Gastrocnemius medialis (tissue), 4 donors: Measurements from ENCODE around the gene YPEL1. TPM values are rescaled to one million over a fixed set of nuclear protein-coding genes. Genes with fewer than 3 reads are reported as not detected.

Experiments
- ATAC-seq, 2 donors: fragments of 150-250 bp; one replicate each; pipeline ENCODE4 v1.9.1; 2016
- DNase-seq, 2 donors: peaks; one replicate each; pipeline ENCODE4 v3.0.0-alpha.2; 2019
- H3K27ac ChIP-seq, 4 donors: fragments of 200-600 bp; sonication (generic); 1 replicate in 1 of 4; 2 replicates in 3 of 4; pipeline ENCODE4 v1.5.1; 2016 to 2018; ENCODE audit warnings: mild to moderate bottlenecking in 2 of 4, moderate library complexity in 1 of 4
- H3K27me3 ChIP-seq, 3 donors: fragments of 200-600 bp; sonication (generic) in 2 of 3; 1 replicate in 1 of 3; 2 replicates in 2 of 3; pipeline versions ENCODE4 v1.5.1 to v1.6.0; 2016 to 2019; ENCODE audit warnings: mild to moderate bottlenecking in 1 of 3, moderate library complexity in 1 of 3
- H3K36me3 ChIP-seq, 2 donors: fragments of 200-600 bp; sonication (generic) in 1 of 2; one replicate each; pipeline ENCODE4 v1.5.1; 2017 to 2018
- H3K4me1 ChIP-seq, 2 donors: fragments of 200-600 bp; sonication (generic) in 1 of 2; one replicate each; pipeline ENCODE4 v1.5.1; 2016 to 2017; ENCODE audit warnings: mild to moderate bottlenecking in 2 of 2
- H3K4me3 ChIP-seq, 4 donors: fragments of 200-600 bp; sonication (generic) in 3 of 4; 1 replicate in 1 of 4; 2 replicates in 3 of 4; pipeline ENCODE4 v1.5.1; 2016 to 2019; ENCODE audit warnings: mild to moderate bottlenecking in 2 of 4
- H3K9me3 ChIP-seq, 3 donors: fragments of 200-600 bp; sonication (generic) in 2 of 3; 1 replicate in 1 of 3; 2 replicates in 2 of 3; pipeline ENCODE4 v1.5.1; 2016 to 2019
- POLR2A ChIP-seq, 2 donors: fragments of 450-650 bp; IDR thresholded peaks; one replicate each; pipeline ENCODE4 v1.6.1; 2017; ENCODE audit warnings: antibody characterized with exemption in 2 of 2, mild to moderate bottlenecking in 2 of 2, moderate library complexity in 2 of 2
- in situ Hi-C, 4 donors: fragments of 200-750 bp; cut with MboI; loops; one replicate each; pipeline versions ENCODE4 v1.15.0 to v1.8.0; 2017; ENCODE audit warnings: low sequenced_read_pairs in 4 of 4
- intact Hi-C: fragments of 100-400 bp; cut with DNase I; formaldehyde crosslinking; loops from one replicate; pipeline ENCODE4 v1.15.1; 2023; ENCODE audit warnings: low total_unique reads
- total RNA-seq, 4 donors: library from RNA; depleted of rRNA; stranded (reverse); fragments of >200 nt; gene quantifications; one replicate each; pipeline versions ENCODE4 v1.1.0 to v1.2.3, GENCODE V29; 2016
- TF ChIP-seq, protein P1 (sequence below), 5 experiments: fragments of 450-650 bp in 3 of 5; fragments of 200-600 bp in 2 of 5; sonication (generic) in 2 of 5; IDR thresholded peaks in 4 of 5; conservative IDR thresholded peaks in 1 of 5; 1 replicate in 4 of 5; 2 replicates in 1 of 5; pipeline ENCODE4 v1.5.1; 2016 to 2019; ENCODE audit warnings: antibody characterized with exemption in 5 of 5, mild to moderate bottlenecking in 3 of 5, moderate library complexity in 3 of 5

Gene YPEL1
- total RNA-seq, 4 donors from 2014 or later: 23.6 to 42.1 (median 36.4) TPM

DNA sequence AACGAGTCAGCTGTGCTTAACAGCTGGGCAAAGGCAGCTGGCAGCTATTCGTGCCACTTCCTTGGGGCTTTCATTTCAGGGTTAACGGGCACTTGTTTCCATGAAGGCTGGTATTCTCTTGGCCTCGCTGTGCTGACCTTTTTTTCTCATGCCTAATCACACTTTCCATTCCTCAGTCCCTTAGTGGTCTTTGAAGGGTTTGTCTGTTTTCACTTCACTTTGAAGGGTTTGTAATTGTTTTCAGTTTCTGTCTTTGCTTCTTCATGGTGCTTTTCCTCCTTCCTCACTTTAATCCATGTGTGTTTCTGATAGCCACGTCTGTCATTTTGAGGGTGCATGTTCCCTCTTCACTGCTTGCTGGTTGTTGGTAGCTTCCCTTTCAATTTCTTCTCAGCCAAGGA is 45.2 kb downstream of the YPEL1 start:
- in situ Hi-C loops (no loop called here), intact Hi-C loops (no loop called here)
- no peaks in the 10 kb centered on the region for H3K4me1 ChIP-seq
- DNase-seq (no peak), ATAC-seq (no peak)
- no peaks in the 10 kb centered on the region for H3K9me3 ChIP-seq
- no peak for TF ChIP-seq POLR2A (IDR thresholded peaks at IDR 0.05)
- TF ChIP-seq, protein P1, sequence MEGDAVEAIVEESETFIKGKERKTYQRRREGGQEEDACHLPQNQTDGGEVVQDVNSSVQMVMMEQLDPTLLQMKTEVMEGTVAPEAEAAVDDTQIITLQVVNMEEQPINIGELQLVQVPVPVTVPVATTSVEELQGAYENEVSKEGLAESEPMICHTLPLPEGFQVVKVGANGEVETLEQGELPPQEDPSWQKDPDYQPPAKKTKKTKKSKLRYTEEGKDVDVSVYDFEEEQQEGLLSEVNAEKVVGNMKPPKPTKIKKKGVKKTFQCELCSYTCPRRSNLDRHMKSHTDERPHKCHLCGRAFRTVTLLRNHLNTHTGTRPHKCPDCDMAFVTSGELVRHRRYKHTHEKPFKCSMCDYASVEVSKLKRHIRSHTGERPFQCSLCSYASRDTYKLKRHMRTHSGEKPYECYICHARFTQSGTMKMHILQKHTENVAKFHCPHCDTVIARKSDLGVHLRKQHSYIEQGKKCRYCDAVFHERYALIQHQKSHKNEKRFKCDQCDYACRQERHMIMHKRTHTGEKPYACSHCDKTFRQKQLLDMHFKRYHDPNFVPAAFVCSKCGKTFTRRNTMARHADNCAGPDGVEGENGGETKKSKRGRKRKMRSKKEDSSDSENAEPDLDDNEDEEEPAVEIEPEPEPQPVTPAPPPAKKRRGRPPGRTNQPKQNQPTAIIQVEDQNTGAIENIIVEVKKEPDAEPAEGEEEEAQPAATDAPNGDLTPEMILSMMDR (IDR thresholded peaks at IDR 0.05 in 4 of 5, conservative IDR thresholded peaks at IDR 0.05 in 1 of 5): no peak
- H3K4me3 ChIP-seq: no peak overlapping the region
- no peaks in the 10 kb centered on the region for H3K27me3 ChIP-seq
- H3K27ac ChIP-seq: peak overlapping the region in 3 of 4 donors; percentile 25 to 48 (median 37)
- peaks cover 0 to 43% of the 10 kb centered on the region in 2 donors for H3K36me3 ChIP-seq

DNA sequence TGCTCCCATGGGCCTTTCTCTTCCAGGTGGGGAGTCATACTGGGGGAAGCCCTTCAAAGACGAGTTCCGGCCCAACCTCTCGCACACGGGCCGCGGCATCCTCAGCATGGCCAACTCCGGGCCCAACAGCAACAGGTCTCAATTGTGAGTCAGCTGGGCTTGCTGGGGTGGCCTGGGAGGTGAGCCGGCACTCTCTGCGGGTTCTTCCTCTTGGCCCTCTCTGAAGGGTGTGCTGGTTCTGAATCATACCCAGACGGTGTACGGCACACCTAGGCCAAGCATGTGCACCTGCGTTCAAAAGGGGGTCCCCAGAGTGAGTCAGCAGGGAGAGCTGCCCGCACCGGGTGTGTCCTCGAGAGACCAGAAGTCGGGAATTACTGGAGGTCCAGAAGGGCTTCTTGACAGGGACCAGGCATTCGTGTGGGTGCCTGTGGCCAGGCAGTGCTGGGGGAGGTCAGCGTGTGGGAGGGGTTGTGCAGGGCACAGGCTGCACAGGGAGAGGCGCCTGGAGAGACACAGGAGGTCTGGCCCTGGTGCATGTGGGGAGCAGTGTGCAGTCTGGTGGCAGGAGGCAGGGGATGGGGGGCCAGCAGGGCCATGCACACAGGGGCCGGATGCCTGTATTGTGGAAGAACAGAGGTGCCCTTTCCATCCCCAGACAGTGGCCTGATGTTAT is 46.8 kb downstream of the YPEL1 start:
- DNase-seq (no peak), ATAC-seq (no peak)
- TF ChIP-seq, protein P1 (IDR thresholded peaks at IDR 0.05 in 4 of 5, conservative IDR thresholded peaks at IDR 0.05 in 1 of 5): no peak
- TF ChIP-seq POLR2A (IDR thresholded peaks at IDR 0.05): no peak
- H3K9me3 ChIP-seq: no peaks in the 10 kb centered on the region
- intact Hi-C loops (no loop called here), in situ Hi-C loops (no loop called here)
- no peaks in the 10 kb centered on the region for H3K27me3 ChIP-seq
- H3K36me3 ChIP-seq: peaks cover 0 to 53% of the 10 kb centered on the region in 2 donors
- no peaks in the 10 kb centered on the region for H3K4me1 ChIP-seq
- no peak overlapping the region for H3K4me3 ChIP-seq
- no peak overlapping the region for H3K27ac ChIP-seq

DNA sequence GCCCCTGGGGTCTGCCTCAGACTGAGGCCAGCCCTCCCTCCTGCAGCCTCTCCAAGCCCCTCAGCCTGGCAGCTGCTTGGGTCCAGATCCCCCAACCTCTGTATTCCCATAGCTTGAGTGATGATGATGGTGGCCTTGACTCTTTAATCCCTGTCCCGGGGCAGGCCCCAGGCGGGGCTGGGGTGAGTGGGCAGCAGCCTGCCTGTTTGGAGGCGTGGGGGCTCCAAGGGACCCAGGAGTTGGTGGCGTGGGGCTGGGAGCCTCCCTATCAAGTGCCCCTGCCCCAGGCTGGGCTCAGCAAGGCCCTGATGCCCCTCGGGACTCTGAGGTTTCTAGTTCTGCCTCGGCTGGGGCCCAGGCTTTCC is 47.3 kb downstream of the YPEL1 start:
- Histone ChIP-seq H3K4me1 (no peaks in the 10 kb centered on the region), H3K27me3 (no peaks in the 10 kb centered on the region), H3K27ac (no peak overlapping the region), H3K9me3 (no peaks in the 10 kb centered on the region), H3K36me3 (peaks cover 0 to 55% of the 10 kb centered on the region in 2 donors), H3K4me3 (no peak overlapping the region)
- ATAC-seq: no peak
- TF ChIP-seq, protein P1 (IDR thresholded peaks at IDR 0.05 in 4 of 5, conservative IDR thresholded peaks at IDR 0.05 in 1 of 5): no peak
- TF ChIP-seq POLR2A (IDR thresholded peaks at IDR 0.05): no peak
- in situ Hi-C loops: no loop called here
- intact Hi-C loops: no loop called here
- no peak for DNase-seq

DNA sequence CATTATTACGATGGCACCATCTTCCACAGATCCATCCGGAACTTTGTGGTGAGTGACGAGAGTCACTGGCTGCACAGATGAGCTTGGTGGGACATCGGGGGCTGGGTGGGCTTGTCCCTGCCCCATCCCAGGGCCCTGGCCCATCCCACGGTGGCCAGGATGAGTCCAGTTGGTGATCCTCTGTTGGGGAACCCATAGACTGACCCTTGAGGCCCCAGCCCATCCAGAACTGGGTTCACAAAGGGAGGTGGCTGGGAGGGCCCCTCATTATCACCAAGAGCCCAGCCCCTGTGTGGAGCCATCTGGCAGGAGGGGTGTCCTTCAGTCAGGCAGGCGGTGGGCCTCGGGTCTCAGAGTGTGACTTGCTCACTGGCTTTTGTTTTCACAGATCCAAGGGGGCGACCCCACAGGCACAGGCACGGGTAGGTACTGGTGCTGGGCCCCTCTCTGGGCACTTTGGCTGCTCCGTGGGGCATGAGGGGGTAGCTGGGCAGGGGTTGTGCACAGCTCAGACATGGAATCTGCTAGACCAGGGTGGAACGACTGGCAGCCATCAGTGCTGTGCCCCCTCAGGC is 47.8 kb downstream of the YPEL1 start:
- in situ Hi-C loops: no loop called here
- Histone ChIP-seq H3K9me3 (no peaks in the 10 kb centered on the region), H3K4me1 (no peaks in the 10 kb centered on the region), H3K4me3 (no peak overlapping the region), H3K27me3 (no peaks in the 10 kb centered on the region), H3K27ac (no peak overlapping the region), H3K36me3 (peaks cover 0 to 60% of the 10 kb centered on the region in 2 donors)
- TF ChIP-seq, protein P1 (IDR thresholded peaks at IDR 0.05 in 4 of 5, conservative IDR thresholded peaks at IDR 0.05 in 1 of 5): no peak
- no peak for TF ChIP-seq POLR2A (IDR thresholded peaks at IDR 0.05)
- intact Hi-C loops: no loop called here
- ATAC-seq (no peak), DNase-seq (no peak)
